GM12878 (cell line): ENCODE measurements around the gene FRS3.

Experiments
- CEBPB ChIP-seq, 2 experiments: fragments of 150-350 bp in 1 of 2; IDR thresholded peaks; 2 replicates each; pipeline ENCODE4 v1.6.1; 2012 to 2014; ENCODE audit warnings: low read depth in 2 of 2, low read length in 2 of 2, borderline replicate concordance in 1 of 2, inconsistent platforms in 1 of 2
- CHD1 ChIP-seq: IDR thresholded peaks from 2 replicates; pipeline ENCODE4 v1.6.1; 2012; ENCODE audit warnings: low read depth, low read length, improper control_type of control experiment
- CTCF ChIP-seq, 3 experiments: IDR thresholded peaks in 2 of 3; conservative IDR thresholded peaks in 1 of 3; 2 replicates each; pipeline ENCODE4 v1.5.1; 2011; ENCODE audit warnings: low read depth in 3 of 3, low read length in 3 of 3, mild to moderate bottlenecking in 3 of 3, control low read depth in 2 of 3, moderate library complexity in 2 of 3, inconsistent platforms in 1 of 3, mixed read lengths in 1 of 3; ENCODE audit not compliant: control insufficient read depth in 2 of 3, insufficient read depth in 1 of 3; ENCODE audit errors: extremely low read depth in 1 of 3
- EP300 ChIP-seq, 2 experiments: fragments of 150-350 bp in 1 of 2; IDR thresholded peaks; 2 replicates each; pipeline ENCODE4 v1.6.1; 2011 to 2012; ENCODE audit warnings: low read depth in 2 of 2, low read length in 2 of 2, borderline replicate concordance in 1 of 2, improper control_type of control experiment in 1 of 2, inconsistent platforms in 1 of 2; ENCODE audit not compliant: control insufficient read depth in 1 of 2
- HDAC2 ChIP-seq: fragments of 200-600 bp; sonication (generic); IDR thresholded peaks from 2 replicates; pipeline ENCODE4 v1.6.1; 2017
- JUND ChIP-seq: IDR thresholded peaks from 2 replicates; pipeline ENCODE4 v1.6.1; 2012; ENCODE audit warnings: low read depth, mild to moderate bottlenecking, low read length, improper control_type of control experiment, moderate library complexity
- MAX ChIP-seq: IDR thresholded peaks from 2 replicates; pipeline ENCODE4 v1.6.1; 2012; ENCODE audit warnings: low read depth, low read length, improper control_type of control experiment
- POLR2AphosphoS5 ChIP-seq: IDR thresholded peaks from 2 replicates; pipeline ENCODE4 v1.6.1; 2011; ENCODE audit warnings: mild to moderate bottlenecking, low read length, inconsistent platforms
- RAD51 ChIP-seq: fragments of 450-650 bp; IDR thresholded peaks from 2 replicates; pipeline ENCODE4 v1.6.1; 2016; ENCODE audit warnings: moderate library complexity, mild to moderate bottlenecking, inconsistent platforms
- SMAD1 ChIP-seq: fragments of 450-650 bp; IDR thresholded peaks from 2 replicates; pipeline ENCODE4 v1.6.1; 2018; ENCODE audit warnings: mild to moderate bottlenecking, low read depth; ENCODE audit not compliant: partially characterized antibody
- SREBF2 ChIP-seq: IDR thresholded peaks from 2 replicates; pipeline ENCODE4 v1.6.1; 2012; ENCODE audit warnings: mild to moderate bottlenecking, low read length
- STAT3 ChIP-seq: IDR thresholded peaks from 2 replicates; pipeline ENCODE4 v1.6.1; 2011; ENCODE audit warnings: low read depth, low read length, improper control_type of control experiment
- YY1 ChIP-seq: IDR thresholded peaks from 2 replicates; pipeline ENCODE4 v1.6.1; 2011; ENCODE audit warnings: low read depth, mild to moderate bottlenecking, low read length
- ZNF24 ChIP-seq: fragments of 450-650 bp; IDR thresholded peaks from 2 replicates; pipeline ENCODE4 v1.6.1; 2017; ENCODE audit warnings: antibody characterized with exemption, mild to moderate bottlenecking

DNA sequence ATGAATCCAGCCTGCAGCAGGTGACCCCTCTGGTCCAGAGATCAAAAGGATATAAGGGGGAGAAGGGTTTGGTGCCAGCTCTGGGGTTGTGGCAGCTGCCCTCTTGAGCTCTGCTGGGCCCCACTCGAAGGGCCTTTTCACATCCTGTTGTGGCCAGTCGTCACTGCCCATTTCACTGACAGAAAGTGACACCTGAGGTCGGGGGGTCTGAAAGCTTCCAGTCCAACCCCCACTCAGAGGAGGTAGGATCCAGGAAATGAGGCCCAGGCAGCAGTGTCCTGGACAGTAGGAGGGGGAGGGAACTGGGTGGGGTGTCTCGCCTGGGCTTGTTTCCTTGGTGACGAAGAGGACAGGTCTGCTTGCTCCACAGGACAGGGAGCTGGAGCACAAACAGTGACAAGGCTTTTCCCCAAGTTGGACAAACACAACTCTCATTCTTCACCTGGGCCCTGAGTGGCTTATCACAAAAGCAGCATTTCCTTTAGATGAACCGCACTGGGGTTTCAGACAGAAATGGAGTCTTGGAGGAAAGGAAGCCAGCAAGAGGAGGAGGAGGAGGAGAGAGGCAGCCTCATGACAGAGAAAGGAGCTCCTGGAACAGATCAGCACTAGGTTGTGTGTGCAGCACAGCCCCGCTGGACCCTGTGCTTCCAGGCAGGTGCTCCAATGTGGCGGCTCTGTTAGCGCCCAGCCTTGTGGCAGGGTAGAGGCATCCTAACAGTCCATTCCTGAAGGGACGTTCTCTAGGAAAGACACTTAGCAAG lies 11.0 kb downstream of the FRS3 start:
- TF ChIP-seq SMAD1 = no peak
- TF ChIP-seq CEBPB (IDR thresholded peaks at IDR 0.05; ENCODE audit: borderline replicate concordance in 1 of 2, low read depth in 2 of 2, low read length in 2 of 2) = no peak
- no peak for TF ChIP-seq POLR2AphosphoS5
- TF ChIP-seq EP300 (IDR thresholded peaks at IDR 0.05; ENCODE audit: borderline replicate concordance in 1 of 2, control insufficient read depth in 1 of 2, low read depth in 2 of 2, low read length in 2 of 2) = no peak
- no peak for TF ChIP-seq MAX
- no peak for TF ChIP-seq RAD51
- no peak for TF ChIP-seq CTCF (IDR thresholded peaks at IDR 0.05 in 2 of 3, conservative IDR thresholded peaks at IDR 0.05 in 1 of 3; ENCODE audit: control insufficient read depth in 2 of 3, extremely low read depth in 1 of 3, insufficient read depth in 1 of 3, low read depth in 3 of 3, low read length in 3 of 3)
- TF ChIP-seq ZNF24 = no peak
- TF ChIP-seq HDAC2 = no peak
- no peak for TF ChIP-seq YY1
- TF ChIP-seq CHD1 = no peak
- no peak for TF ChIP-seq JUND
- no peak for TF ChIP-seq SREBF2
- no peak for TF ChIP-seq STAT3
